ENCODE data around the gene LIMS1. TPM values are rescaled to one million over a fixed set of nuclear protein-coding genes. Genes with fewer than 3 reads are reported as not detected.
"Not testable (repeated sequence)": the region's sequence is repeated elsewhere in the genome, so short reads cannot be mapped to it uniquely, and the experiment has no call there.

Gene LIMS1
- total RNA-seq, 2 donors from 2014 or later = 59.8 to 65.2 TPM

GRCh38 chr2:108641756-108642155, 107.5 kb downstream of the LIMS1 start:
- DNase-seq (no peak), ATAC-seq (no peak)
- intact Hi-C loops (cut with DNase I) = loop anchor here in 1 of 2 donors (5.0 kb wide), 1 partner anchor 34 kb away; no protein-coding TSS in a partner anchor

- DNase-seq (no peak), ATAC-seq (no peak)
- intact Hi-C loops (cut with DNase I) = loop anchor here in 1 of 2 donors (5.0 kb wide), 1 partner anchor 36 kb away; no protein-coding TSS in a partner anchor
Measured at GRCh38 chr2:108643261-108643849, 109.1 kb downstream of the LIMS1 start.

DNA sequence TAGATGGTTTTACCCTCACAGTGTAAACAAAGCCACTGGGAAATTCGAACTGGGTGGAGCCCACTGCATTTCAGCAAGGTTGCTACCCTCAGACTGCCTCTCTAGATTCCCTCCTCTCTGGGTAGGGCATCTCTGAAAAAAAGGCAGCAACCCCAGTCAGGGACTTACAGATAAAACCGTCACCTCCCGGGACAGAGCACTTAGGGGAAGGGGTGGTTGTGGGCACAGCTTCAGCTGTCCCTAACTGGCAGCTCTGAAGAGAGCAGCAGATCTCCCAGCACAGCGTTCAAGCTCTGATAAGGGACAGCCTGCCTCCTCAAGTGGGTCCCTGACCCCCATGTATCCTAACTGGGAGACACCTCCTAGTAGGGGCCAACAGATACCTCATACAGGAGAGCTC, 109.6 kb downstream of the LIMS1 start:
- intact Hi-C loops (cut with DNase I) = loop anchor here in 1 of 2 donors (5.0 kb wide), 1 partner anchor 37 kb away; no protein-coding TSS in a partner anchor
- DNase-seq = not testable (repeated sequence)
- peak; percentile 66 to 79 for ATAC-seq

- not testable (repeated sequence) for ATAC-seq
- intact Hi-C loops (cut with DNase I) = loop anchor here in 1 of 2 donors (5.0 kb wide), 1 partner anchor 37 kb away; no protein-coding TSS in a partner anchor
Measured at GRCh38 chr2:108644446-108644845, 110.2 kb downstream of the LIMS1 start.

DNA sequence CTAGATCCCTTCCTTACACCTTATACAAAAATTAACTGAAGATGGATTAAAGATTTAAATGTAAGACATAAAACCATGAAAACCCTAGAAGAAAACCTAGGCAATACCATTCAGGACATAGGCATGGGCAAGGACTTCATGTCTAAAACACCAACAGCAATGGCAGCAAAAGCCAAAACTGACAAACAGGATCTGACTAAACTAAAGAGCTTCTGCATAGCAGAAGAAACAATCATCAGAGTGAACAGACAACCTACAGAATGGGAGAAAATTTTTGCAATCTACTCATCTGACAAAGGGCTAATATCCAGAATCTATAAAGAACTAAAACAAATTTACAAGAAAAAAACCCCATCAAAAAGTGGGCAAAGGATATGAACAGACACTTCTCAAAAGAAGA, 114.5 kb downstream of the LIMS1 start:
- ATAC-seq; intact Hi-C loops (cut with DNase I): not testable (repeated sequence)

More at GRCh38 chr2:108644446-108644845, 110.2 kb downstream of the LIMS1 start:
- DNase-seq = not testable (repeated sequence)

DNA sequence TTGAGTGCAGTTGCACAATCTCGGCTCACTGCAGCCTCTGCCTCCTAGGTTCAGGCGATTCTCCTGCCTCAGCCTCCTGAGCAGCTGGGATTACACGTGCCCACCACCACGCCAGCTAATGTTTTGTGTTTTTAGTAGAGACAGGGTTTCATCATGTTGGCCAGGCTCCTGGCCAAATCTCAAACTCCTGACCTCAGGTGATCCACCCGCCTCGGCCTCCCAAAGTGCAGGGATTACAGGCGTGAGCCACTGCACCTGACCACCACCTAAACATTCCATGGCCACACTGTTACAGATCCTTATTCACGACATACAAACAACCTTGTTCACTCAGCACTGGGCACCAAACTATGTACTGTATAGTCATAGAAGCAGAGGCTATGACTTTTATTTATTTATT, 116.2 kb downstream of the LIMS1 start:
- intact Hi-C loops (cut with DNase I); ATAC-seq; DNase-seq: not testable (repeated sequence)

More for the DNA sequence above, 114.5 kb downstream of the LIMS1 start:
- not testable (repeated sequence) for DNase-seq

DNA sequence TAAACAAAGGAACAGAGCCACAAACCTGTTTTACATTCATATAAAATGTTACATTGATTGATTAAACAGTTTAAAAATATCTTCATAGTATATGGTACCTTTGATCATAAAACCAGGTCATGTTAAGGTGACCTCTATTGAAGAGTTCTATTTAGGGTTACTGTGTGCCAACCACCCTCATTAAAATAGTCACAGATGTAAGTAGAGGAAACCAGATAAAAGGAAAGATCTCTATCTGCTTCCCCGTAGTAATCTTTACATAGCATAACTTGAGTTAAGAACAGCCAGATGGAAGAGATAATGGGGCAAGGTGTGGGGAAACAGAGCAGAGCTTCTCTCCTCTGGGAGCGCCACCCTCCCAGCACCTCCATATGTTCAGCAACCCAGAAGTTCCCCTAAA, 117.2 kb downstream of the LIMS1 start:
- DNase-seq; ATAC-seq; intact Hi-C loops (cut with DNase I): not testable (repeated sequence)

GRCh38 chr2:108652187-108652931, 118.1 kb downstream of the LIMS1 start:
- intact Hi-C loops (cut with DNase I); DNase-seq: not testable (repeated sequence)
- ATAC-seq = peak in 1 of 2 donors; percentile 51

DNA sequence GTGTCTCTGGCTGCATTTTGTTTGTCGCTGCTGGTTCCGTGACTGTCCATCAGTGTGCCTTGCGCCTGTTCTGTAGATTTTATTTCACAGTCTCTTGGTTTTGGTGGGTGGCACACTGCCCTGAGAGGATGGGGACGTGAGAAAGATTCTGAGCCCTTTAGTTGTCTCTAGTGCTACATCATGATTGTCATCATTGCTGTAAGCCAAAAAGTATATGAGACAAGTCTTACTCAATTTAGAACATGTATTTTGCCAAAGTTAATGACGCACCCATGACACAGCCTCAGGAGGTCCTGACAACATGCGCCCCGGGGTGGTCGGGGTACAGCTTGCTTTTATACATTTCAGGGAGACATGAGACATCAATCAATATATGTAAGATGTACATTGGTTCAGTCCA, 119.2 kb downstream of the LIMS1 start:
- ATAC-seq; DNase-seq; intact Hi-C loops (cut with DNase I): not testable (repeated sequence)

- intact Hi-C loops (cut with DNase I); DNase-seq: not testable (repeated sequence)
- peak in 1 of 2 donors; percentile 11 for ATAC-seq
Measured at GRCh38 chr2:108653849-108654248, 119.6 kb downstream of the LIMS1 start.

GRCh38 chr2:108654521-108655125, 120.4 kb downstream of the LIMS1 start:
- ATAC-seq (peak; percentile 96 to 97), DNase-seq (peak; percentile 83)
- intact Hi-C loops (cut with DNase I) = not testable (repeated sequence)

GRCh38 chr2:108655270-108655669, 121.0 kb downstream of the LIMS1 start:
- peak; percentile 23 to 29 for ATAC-seq
- DNase-seq; intact Hi-C loops (cut with DNase I): not testable (repeated sequence)

DNA sequence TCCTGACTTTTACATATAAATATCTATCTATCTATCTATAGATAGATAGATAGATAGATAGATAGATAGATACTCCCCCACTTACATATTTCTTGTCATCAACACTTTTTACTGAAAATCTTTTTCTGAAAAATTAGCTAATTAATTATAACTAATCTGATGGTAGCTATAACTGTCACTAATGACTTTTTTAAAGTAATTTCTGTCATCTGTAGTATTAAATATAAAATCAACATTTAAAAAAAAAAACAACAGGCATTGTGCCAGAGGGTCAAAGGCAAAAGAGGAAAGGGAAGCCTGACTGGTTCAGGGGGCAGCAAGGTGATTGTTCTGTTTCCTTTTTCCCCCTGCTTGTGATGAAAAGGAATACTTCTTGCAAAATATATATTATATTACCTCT, 122.0 kb downstream of the LIMS1 start:
- ATAC-seq; DNase-seq; intact Hi-C loops (cut with DNase I): not testable (repeated sequence)

GRCh38 chr2:108657517-108657916, 123.2 kb downstream of the LIMS1 start:
- intact Hi-C loops (cut with DNase I); ATAC-seq; DNase-seq: not testable (repeated sequence)

DNA sequence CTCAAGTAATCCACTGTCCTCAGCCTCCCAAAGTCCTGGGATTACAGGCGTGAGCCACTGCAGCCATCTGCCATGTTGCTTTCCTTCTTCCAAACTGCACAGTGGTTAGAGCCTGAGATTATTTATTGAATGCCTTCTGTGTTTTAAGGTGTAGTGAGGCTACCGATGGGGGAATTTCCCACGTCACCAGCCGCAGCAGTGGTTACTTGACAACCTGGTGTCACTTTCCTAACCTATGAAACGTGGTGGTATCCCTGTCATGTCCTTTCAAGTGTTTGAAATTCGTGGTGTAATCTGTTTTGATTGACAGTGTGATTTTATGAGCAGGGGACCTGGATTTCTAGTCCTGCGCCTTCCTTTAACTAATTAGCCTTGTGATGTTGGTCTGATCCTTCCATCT, 124.3 kb downstream of the LIMS1 start:
- ATAC-seq; intact Hi-C loops (cut with DNase I); DNase-seq: not testable (repeated sequence)

DNA sequence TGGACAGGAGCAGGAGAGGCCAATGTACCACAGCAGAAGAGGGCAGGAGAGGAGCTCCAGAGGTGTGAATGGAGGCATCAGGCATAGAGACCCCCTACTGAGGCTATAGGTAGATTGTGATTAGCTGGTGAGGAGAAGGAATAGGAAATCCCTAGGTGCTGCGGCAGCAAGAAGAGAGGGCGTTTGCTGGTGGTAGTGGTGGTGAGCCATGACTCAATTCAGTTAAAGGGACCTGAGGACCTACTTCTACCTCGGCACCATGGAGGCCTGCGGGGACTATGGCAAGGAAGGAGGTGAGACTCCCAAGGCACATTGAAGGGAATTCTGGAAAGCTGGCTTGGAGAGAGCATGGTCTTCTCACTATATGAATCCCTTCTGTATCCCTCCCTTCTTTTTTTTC, 127.2 kb downstream of the LIMS1 start:
- intact Hi-C loops (cut with DNase I); DNase-seq: not testable (repeated sequence)
- ATAC-seq = peak in 1 of 2 donors; percentile 7

DNA sequence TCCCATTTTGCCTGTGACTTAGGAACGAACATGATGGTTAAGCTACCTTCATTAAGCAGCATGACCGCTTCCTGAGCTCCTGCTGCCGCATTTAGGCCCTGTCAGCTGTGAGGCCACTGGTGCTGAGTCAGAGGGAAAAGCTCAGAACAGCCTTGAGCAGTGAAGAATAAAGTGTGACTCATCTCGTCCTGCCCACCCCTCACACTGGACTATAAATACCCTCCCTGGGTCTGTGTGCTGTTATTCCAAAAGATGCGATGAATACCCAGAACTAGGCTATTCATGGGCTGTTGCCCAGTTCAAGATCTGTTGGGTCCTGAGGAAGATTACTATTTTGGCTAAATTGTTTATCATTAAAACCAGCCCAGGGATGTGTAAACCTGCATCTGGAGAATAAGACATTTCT, 127.9 kb downstream of the LIMS1 start:
- DNase-seq; intact Hi-C loops (cut with DNase I): not testable (repeated sequence)
- ATAC-seq = peak; percentile 90 to 97

- intact Hi-C loops (cut with DNase I); ATAC-seq; DNase-seq: not testable (repeated sequence)
Measured at GRCh38 chr2:108663346-108663745, 129.1 kb downstream of the LIMS1 start.

- intact Hi-C loops (cut with DNase I) = not testable (repeated sequence)
Measured at GRCh38 chr2:108664089-108664488, 129.8 kb downstream of the LIMS1 start.

More at GRCh38 chr2:108664089-108664488, 129.8 kb downstream of the LIMS1 start:
- DNase-seq, ATAC-seq: not testable (repeated sequence)
